Measurements from ENCODE around the gene PPP2CA. TPM values are rescaled to one million over a fixed set of nuclear protein-coding genes. Genes with fewer than 3 reads are reported as not detected.

The PPP2CA gene
- total RNA-seq: 186 and 195 TPM in 2 replicates
- polyA plus RNA-seq: 232 and 249 TPM in 2 replicates

- peaks cover 59% of the 10 kb centered on the region for H3K79me2 ChIP-seq
- peak within 1 kb of the TSS; percentile 100 for H3K27ac ChIP-seq
- peak within 1 kb of the TSS; percentile 66 for H2AFZ ChIP-seq
Measured at GRCh38 chr5:134225780-134226440, at the start of gene PPP2CA. TSS of gene PPP2CA (minus strand) at chr5:134226073. CDS start at chr5:134225861, 212 bp downstream.

DNA sequence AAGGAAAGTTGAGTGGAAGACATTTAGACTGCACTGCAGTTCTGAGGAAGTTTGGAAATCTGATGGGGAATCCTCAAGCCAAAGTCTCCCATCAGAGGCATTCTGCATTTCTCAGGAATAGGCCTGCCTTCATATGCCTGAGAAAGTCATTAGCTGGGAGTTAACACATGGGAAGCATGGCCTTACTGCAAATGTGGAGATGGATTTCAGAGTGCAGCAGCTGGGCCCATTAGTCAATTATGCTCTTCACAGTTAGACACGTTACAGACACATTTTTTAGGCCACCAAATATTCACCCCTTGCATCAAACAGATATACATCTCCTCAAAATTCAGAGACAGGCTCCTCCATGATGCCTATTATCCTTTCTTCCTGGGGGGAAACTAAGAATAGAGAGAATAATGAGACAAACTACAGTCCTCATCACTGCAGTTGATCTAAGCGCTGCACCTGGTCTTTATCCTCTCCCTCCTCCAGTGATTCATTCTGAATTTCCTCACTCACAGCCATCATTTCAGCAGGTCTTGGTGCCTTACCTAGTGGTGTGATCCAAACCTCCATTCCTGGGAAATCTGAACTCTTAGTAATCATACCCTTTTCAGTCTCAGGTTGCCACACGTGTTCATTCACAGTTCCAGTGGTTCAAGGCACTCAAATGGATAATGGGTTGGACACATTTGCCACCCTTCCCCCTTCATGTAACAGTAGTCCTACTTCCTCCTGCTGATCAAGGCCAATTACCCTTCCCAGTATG, 47.9 kb upstream of the PPP2CA start:
- Histone ChIP-seq H3K36me3 (replicated peaks; ENCODE audit: insufficient read depth, low read depth) (no peaks in the 10 kb centered on the region), H3K4me1 (ENCODE audit: insufficient read depth) (no peaks in the 10 kb centered on the region), H3K4me3 (no peak overlapping the region), H3K79me2 (no peaks in the 10 kb centered on the region), H3K9me3 (ENCODE audit: low read depth) (no peaks in the 10 kb centered on the region), H3K9me2 (replicated peaks; ENCODE audit: insufficient read depth) (no peaks in the 10 kb centered on the region), H3K27ac (no peak overlapping the region), H3K4me2 (no peak overlapping the region), H2AFZ (no peak overlapping the region), H3K27me3 (no peaks in the 10 kb centered on the region), H4K20me1 (ENCODE audit: insufficient read depth, poor library complexity, severe bottlenecking) (no peaks in the 10 kb centered on the region)
- TF ChIP-seq EZH2 (IDR thresholded peaks at IDR 0.05; ENCODE audit: borderline replicate concordance) (no peak), CTCF (IDR thresholded peaks at IDR 0.05; ENCODE audit: poor library complexity) (no peak), EZH2phosphoT487 (IDR thresholded peaks at IDR 0.05; ENCODE audit: low read depth, severe bottlenecking, unreplicated experiment) (no peak)
- DNase-seq (ENCODE audit: low spot score): no peak
- 84% methylated on average over 3 of the region's 3 CpGs for WGBS (ENCODE audit: low lambda C conversion rate, missing lambda C conversion rate)

More at GRCh38 chr5:134225780-134226440, at the start of gene PPP2CA:
- DNase-seq (ENCODE audit: low spot score): peak; percentile 99
- no peaks in the 10 kb centered on the region for H3K36me3 ChIP-seq (replicated peaks; ENCODE audit: insufficient read depth, low read depth)
- H3K9me3 ChIP-seq (ENCODE audit: low read depth): no peaks in the 10 kb centered on the region
- H4K20me1 ChIP-seq (ENCODE audit: insufficient read depth, poor library complexity, severe bottlenecking): peaks cover 43% of the 10 kb centered on the region
- TF ChIP-seq EZH2phosphoT487 (IDR thresholded peaks at IDR 0.05; ENCODE audit: low read depth, severe bottlenecking, unreplicated experiment) (no peak), EZH2 (IDR thresholded peaks at IDR 0.05; ENCODE audit: borderline replicate concordance) (no peak), CTCF (IDR thresholded peaks at IDR 0.05; ENCODE audit: poor library complexity) (no peak)
- no peaks in the 10 kb centered on the region for H3K27me3 ChIP-seq
- 2% methylated on average over 56 of the region's 73 CpGs for WGBS (ENCODE audit: low lambda C conversion rate, missing lambda C conversion rate)
- peak within 1 kb of the TSS; percentile 78 for H3K4me3 ChIP-seq
- H3K4me2 ChIP-seq: peak within 1 kb of the TSS; percentile 90
- no peaks in the 10 kb centered on the region for H3K9me2 ChIP-seq (replicated peaks; ENCODE audit: insufficient read depth)
- peaks cover 32% of the 10 kb centered on the region for H3K4me1 ChIP-seq (ENCODE audit: insufficient read depth)

DNA sequence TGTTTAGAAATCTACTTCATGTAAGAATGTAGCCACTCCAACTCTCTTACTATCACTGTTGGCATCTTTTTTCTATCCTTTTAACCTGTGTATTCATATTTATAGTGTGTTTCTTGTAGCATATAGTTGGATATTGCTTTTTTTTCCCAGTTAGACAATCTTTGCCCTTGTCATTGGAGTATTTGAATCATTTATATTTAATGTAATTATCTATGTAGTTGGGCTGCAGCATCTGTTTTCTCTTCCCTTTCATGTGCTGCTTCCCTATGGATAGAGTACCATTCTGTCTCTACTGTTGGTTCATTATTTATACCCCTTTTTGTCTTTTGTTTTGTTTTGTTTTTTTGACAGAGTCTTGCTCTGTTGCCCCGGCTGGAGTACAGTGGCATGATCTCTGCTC, 45.2 kb upstream of the PPP2CA start:
- Histone ChIP-seq H3K4me3 (no peak overlapping the region), H3K9me3 (ENCODE audit: low read depth) (no peaks in the 10 kb centered on the region), H3K9me2 (replicated peaks; ENCODE audit: insufficient read depth) (no peaks in the 10 kb centered on the region), H4K20me1 (ENCODE audit: insufficient read depth, poor library complexity, severe bottlenecking) (no peaks in the 10 kb centered on the region), H3K79me2 (no peaks in the 10 kb centered on the region), H3K27me3 (no peaks in the 10 kb centered on the region), H3K4me1 (ENCODE audit: insufficient read depth) (no peaks in the 10 kb centered on the region), H3K27ac (no peak overlapping the region), H2AFZ (no peak overlapping the region), H3K36me3 (replicated peaks; ENCODE audit: insufficient read depth, low read depth) (no peaks in the 10 kb centered on the region), H3K4me2 (no peak overlapping the region)
- DNase-seq (ENCODE audit: low spot score): no peak
- 100% methylated on average over 1 of the region's 1 CpG for WGBS (ENCODE audit: low lambda C conversion rate, missing lambda C conversion rate)
- TF ChIP-seq EZH2 (IDR thresholded peaks at IDR 0.05; ENCODE audit: borderline replicate concordance) (no peak), CTCF (IDR thresholded peaks at IDR 0.05; ENCODE audit: poor library complexity) (no peak), EZH2phosphoT487 (IDR thresholded peaks at IDR 0.05; ENCODE audit: low read depth, severe bottlenecking, unreplicated experiment) (no peak)

All from hepatocyte (in vitro differentiated cells).